ENCODE measurements around the gene FARS2. TPM values are rescaled to one million over a fixed set of nuclear protein-coding genes. Genes with fewer than 3 reads are reported as not detected.

The FARS2 gene
- total RNA-seq, 4 donors from 2014 or later, result 8.3 to 18.5 (median 13.0) TPM

DNA sequence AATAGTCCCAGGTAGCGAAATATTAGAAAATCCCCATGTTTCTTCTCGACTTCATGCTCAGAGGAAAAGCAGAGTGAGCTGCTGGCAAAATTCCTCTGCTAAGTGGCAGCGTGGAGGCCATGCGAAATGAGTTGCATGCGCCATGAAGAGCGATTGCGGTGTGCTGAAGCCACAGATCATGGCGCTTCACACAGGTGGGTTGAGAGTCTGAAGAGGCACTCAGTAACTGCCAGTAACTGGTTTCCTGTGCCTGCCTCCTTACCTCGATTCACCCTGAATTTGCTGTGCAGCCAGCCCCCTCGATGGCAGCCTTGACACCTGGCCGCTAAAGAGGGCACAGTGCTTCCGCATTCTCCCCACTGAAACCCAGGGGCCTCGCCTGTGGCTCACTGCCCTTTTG is 443.9 kb downstream of the FARS2 start:
- Histone ChIP-seq H3K36me3 (no peaks in the 10 kb centered on the region), H3K4me1 (no peaks in the 10 kb centered on the region), H3K9me3 (no peaks in the 10 kb centered on the region), H3K27ac (no peak overlapping the region), H3K4me3 (no peak overlapping the region), H3K27me3 (no peaks in the 10 kb centered on the region)
- intact Hi-C loops (cut with DNase I), result no loop called here
- DNase-seq, result no peak
- TF ChIP-seq, protein P1, sequence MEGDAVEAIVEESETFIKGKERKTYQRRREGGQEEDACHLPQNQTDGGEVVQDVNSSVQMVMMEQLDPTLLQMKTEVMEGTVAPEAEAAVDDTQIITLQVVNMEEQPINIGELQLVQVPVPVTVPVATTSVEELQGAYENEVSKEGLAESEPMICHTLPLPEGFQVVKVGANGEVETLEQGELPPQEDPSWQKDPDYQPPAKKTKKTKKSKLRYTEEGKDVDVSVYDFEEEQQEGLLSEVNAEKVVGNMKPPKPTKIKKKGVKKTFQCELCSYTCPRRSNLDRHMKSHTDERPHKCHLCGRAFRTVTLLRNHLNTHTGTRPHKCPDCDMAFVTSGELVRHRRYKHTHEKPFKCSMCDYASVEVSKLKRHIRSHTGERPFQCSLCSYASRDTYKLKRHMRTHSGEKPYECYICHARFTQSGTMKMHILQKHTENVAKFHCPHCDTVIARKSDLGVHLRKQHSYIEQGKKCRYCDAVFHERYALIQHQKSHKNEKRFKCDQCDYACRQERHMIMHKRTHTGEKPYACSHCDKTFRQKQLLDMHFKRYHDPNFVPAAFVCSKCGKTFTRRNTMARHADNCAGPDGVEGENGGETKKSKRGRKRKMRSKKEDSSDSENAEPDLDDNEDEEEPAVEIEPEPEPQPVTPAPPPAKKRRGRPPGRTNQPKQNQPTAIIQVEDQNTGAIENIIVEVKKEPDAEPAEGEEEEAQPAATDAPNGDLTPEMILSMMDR (IDR thresholded peaks at IDR 0.05), result no peak
- TF ChIP-seq POLR2A (IDR thresholded peaks at IDR 0.05), result no peak
- WGBS, 2 donors, result 93 to 97% methylated on average over 12 to 13 of the region's 13 CpGs

DNA sequence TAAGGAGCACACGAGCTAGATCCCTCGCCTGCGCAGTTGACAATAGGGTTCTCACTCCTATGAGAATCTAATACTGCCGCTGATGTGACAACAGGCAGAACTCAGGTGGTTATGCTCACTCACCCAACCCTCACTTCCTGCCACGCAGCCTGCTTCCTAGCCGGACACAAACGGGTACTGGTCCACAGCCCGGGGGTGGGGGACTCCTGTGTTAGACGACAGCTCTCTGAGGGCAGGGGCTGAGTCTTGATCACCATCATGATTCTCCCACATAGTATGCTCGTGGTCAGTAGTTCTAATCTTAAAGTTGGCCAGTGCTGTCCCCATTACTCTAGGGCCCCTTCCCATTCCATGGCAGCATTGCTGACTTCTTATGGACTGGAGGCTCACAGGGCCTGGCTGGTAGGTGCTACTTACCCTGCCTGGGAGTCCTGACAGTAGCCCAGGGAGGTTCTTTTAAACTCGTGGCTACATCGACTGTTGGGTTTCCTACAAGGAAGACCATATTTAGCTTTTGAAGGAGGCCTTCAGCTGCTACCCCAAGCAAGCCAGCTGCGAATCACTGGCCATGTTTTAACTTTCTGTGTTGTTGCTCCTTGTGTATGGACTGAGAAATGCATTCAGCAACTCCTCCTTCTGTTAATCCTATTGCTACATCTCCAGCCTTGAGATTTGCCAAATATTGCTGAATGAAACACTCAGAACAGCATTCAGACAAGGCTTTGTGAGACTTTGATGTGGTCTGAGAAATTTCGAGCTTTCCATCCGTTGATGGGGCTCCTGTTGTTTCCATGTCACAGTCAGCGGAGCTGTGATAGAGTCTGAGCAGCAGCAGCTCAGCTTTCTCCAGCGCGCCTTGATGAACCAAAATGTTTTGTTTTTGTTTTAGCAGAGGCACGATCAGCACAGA is 445.1 kb downstream of the FARS2 start:
- Histone ChIP-seq H3K27me3 (no peaks in the 10 kb centered on the region), H3K4me3 (no peak overlapping the region), H3K36me3 (no peaks in the 10 kb centered on the region), H3K9me3 (no peaks in the 10 kb centered on the region), H3K27ac (no peak overlapping the region), H3K4me1 (no peaks in the 10 kb centered on the region)
- intact Hi-C loops (cut with DNase I), result no loop called here
- 75 to 88% methylated on average over 9 to 17 of the region's 19 CpGs for WGBS, 2 donors
- TF ChIP-seq, protein P1 (IDR thresholded peaks at IDR 0.05), result no peak
- TF ChIP-seq POLR2A (IDR thresholded peaks at IDR 0.05), result no peak
- no peak for DNase-seq

DNA sequence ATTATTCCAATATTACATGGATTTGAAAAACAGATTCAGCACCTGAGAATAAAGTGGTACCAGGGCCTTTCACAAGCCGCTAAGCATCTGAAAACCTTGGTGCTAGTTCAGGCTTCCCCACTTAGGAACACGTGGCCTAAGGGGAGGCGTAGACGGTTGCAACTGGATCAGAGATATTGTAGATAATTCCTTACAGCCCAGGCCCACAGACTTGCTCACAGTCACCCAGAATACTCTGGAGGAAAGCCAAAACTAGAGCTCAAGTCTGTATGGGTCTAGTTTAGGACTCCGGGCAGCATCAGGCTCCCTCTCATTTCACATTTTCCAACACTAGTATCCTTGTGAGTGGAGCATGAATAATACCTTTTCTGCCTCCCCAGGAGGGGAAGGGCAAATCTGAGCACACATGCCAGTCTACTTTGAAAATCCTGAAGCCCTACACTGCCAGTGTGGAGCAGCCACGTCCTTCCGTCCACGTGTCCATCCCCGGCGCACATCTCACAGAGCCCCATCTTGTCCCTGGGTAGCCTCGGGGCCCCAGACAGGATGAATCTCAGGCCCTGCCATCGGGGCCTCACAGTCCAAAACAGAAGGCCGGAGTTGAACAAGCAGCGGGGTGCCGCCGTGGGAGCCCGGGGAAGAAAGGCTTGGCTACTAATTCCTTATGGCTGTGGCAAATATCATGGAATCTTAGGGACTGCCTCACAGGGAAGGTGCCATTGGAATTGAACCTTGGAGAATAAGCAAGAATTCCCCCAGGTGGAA is 446.1 kb downstream of the FARS2 start:
- Histone ChIP-seq H3K27me3 (no peaks in the 10 kb centered on the region), H3K27ac (no peak overlapping the region), H3K36me3 (no peaks in the 10 kb centered on the region), H3K4me1 (no peaks in the 10 kb centered on the region), H3K4me3 (no peak overlapping the region), H3K9me3 (no peaks in the 10 kb centered on the region)
- TF ChIP-seq, protein P1 (IDR thresholded peaks at IDR 0.05), result no peak
- no peak for TF ChIP-seq POLR2A (IDR thresholded peaks at IDR 0.05)
- WGBS, 2 donors, result 91 to 97% methylated on average over 7 to 9 of the region's 17 CpGs
- no peak for DNase-seq
- intact Hi-C loops (cut with DNase I), result no loop called here

DNA sequence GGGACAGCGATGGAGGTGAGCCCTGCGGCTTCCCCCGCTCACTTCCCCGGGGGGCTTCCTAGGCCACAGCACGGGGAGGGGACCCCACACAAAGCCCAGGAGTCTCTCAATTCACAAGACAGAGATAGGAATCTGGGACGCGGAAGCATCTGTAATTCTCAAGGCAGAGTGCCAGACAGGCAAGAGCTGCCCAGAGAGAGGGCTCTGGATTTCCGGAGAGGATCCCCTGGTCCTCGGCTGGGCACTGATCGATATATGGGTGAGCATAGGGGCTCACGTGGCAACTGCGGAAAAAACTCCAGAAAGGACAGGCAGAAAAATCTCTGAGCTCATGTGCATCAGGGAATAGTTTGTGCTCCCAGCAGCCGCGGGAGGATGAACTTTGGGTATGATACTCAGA is 449.2 kb downstream of the FARS2 start:
- Histone ChIP-seq H3K36me3 (no peaks in the 10 kb centered on the region), H3K4me1 (no peaks in the 10 kb centered on the region), H3K27ac (no peak overlapping the region), H3K9me3 (no peaks in the 10 kb centered on the region), H3K27me3 (no peaks in the 10 kb centered on the region), H3K4me3 (no peak overlapping the region)
- 86 to 90% methylated on average over 14 of the region's 14 CpGs for WGBS, 2 donors
- intact Hi-C loops (cut with DNase I), result no loop called here
- TF ChIP-seq, protein P1 (IDR thresholded peaks at IDR 0.05), result no peak
- no peak for TF ChIP-seq POLR2A (IDR thresholded peaks at IDR 0.05)
- DNase-seq, result no peak

DNA sequence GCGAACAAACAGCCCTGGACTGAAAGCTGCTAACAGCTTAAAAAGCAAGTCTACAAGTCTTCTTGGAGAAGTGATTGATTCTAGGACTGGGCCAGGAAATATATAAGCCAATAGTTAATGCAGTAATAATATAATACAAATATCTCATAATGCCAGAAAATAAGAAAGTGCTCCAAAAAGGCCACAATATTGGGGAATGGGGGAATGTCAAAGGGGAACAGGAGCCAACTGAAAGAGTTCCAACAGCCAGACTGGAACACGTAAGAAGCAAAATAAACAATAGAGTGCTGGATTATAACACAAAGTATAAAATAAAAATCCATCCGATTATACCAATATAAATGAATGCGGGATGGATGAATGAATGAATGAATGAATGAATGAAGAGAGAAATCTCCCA is 449.6 kb downstream of the FARS2 start:
- H3K4me3 ChIP-seq, result no peak overlapping the region
- whole genome bisulfite sequencing, 2 donors, result 78 to 81% methylated on average over 4 of the region's 4 CpGs
- no peak for TF ChIP-seq POLR2A (IDR thresholded peaks at IDR 0.05)
- TF ChIP-seq, protein P1 (IDR thresholded peaks at IDR 0.05), result no peak
- DNase-seq, result no peak
- no peak overlapping the region for H3K27ac ChIP-seq
- no peaks in the 10 kb centered on the region for H3K36me3 ChIP-seq
- H3K9me3 ChIP-seq, result peaks cover 0 to 3% (median under 1%) of the 10 kb centered on the region in 3 donors
- no peaks in the 10 kb centered on the region for H3K27me3 ChIP-seq
- no peaks in the 10 kb centered on the region for H3K4me1 ChIP-seq
- intact Hi-C loops (cut with DNase I), result no loop called here

All from esophagus squamous epithelium (tissue), 5 donors.